ENCODE results near the gene TMEM129. TPM values are rescaled to one million over a fixed set of nuclear protein-coding genes. Genes with fewer than 3 reads are reported as not detected.

TMEM129 gene
- total and polyA plus RNA-seq, 10 of the 15 experiments (the other 5 are each of a cell fraction or from before 2014, with no cell fraction given), result 0.19 to 24.9 (median 13.2) TPM

DNA sequence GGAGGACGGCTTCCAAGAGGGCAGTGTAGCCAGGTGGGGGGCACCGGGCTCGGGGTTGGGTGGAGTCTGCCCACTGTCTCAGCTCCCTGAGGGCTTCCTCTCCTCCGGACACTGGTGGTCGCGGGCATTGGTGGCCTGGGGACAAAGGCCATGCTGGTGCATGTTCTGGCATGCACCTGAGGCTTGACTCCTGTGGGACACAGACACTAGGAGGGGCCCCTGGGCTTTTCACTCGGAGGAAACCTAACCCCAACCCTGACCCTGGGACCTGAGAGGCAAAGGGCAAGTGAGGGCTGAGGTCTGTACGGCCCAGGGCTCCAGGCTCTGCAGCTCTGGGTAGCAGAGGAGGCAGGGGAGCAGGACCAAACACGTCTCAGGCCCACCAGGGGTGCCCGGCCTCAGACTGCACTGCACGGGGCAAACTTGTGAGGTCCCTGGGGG lies 49.7 kb upstream of the TMEM129 start (continued):
- TF ChIP-seq, protein P1, sequence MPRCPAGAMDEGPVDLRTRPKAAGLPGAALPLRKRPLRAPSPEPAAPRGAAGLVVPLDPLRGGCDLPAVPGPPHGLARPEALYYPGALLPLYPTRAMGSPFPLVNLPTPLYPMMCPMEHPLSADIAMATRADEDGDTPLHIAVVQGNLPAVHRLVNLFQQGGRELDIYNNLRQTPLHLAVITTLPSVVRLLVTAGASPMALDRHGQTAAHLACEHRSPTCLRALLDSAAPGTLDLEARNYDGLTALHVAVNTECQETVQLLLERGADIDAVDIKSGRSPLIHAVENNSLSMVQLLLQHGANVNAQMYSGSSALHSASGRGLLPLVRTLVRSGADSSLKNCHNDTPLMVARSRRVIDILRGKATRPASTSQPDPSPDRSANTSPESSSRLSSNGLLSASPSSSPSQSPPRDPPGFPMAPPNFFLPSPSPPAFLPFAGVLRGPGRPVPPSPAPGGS (IDR thresholded peaks at IDR 0.05; ENCODE audit: borderline replicate concordance, insufficient read depth, low read depth, low read length, poor library complexity, severe bottlenecking), result no peak

GRCh38 chr4:1770245-1770644 lies 49.1 kb upstream of the TMEM129 start:
- intact Hi-C loops (cut with micrococcal nuclease; ENCODE audit: unreplicated experiment), result no loop called here
- BruUV-seq (replicated peaks), result no TSS peak
- FAIRE-seq, result no peak
- TF ChIP-seq JUNB (IDR thresholded peaks at IDR 0.05), result no peak
- TF ChIP-seq IRF3 (IDR thresholded peaks at IDR 0.05), result no peak
- TF ChIP-seq, protein P2, sequence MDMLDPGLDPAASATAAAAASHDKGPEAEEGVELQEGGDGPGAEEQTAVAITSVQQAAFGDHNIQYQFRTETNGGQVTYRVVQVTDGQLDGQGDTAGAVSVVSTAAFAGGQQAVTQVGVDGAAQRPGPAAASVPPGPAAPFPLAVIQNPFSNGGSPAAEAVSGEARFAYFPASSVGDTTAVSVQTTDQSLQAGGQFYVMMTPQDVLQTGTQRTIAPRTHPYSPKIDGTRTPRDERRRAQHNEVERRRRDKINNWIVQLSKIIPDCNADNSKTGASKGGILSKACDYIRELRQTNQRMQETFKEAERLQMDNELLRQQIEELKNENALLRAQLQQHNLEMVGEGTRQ (IDR thresholded peaks at IDR 0.05; ENCODE audit: borderline replicate concordance, low read depth, low read length), result no peak
- TF ChIP-seq, protein P3, sequence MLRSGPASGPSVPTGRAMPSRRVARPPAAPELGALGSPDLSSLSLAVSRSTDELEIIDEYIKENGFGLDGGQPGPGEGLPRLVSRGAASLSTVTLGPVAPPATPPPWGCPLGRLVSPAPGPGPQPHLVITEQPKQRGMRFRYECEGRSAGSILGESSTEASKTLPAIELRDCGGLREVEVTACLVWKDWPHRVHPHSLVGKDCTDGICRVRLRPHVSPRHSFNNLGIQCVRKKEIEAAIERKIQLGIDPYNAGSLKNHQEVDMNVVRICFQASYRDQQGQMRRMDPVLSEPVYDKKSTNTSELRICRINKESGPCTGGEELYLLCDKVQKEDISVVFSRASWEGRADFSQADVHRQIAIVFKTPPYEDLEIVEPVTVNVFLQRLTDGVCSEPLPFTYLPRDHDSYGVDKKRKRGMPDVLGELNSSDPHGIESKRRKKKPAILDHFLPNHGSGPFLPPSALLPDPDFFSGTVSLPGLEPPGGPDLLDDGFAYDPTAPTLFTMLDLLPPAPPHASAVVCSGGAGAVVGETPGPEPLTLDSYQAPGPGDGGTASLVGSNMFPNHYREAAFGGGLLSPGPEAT (IDR thresholded peaks at IDR 0.05; ENCODE audit: low read depth), result no peak
- TF ChIP-seq ZBTB11 (CRISPR knock-in tag; IDR thresholded peaks at IDR 0.05), result no peak
- no peak for TF ChIP-seq ZNF24 (IDR thresholded peaks at IDR 0.05)
- no peak for TF ChIP-seq PKNOX1 (IDR thresholded peaks at IDR 0.05)
- no peak for TF ChIP-seq BACH1 (IDR thresholded peaks at IDR 0.05; ENCODE audit: borderline replicate concordance)
- TF ChIP-seq BHLHE40 (IDR thresholded peaks at IDR 0.05; ENCODE audit: borderline replicate concordance in 1 of 2, low read depth in 2 of 2, low read length in 1 of 2), result no peak
- no peak for TF ChIP-seq KAT2A (conservative IDR thresholded peaks at IDR 0.05; ENCODE audit: control insufficient read depth, low read depth, low read length)
- TF ChIP-seq PML (IDR thresholded peaks at IDR 0.05; ENCODE audit: low read length), result no peak
- no peak for TF ChIP-seq SMAD5 (IDR thresholded peaks at IDR 0.05; ENCODE audit: low read depth)

More at GRCh38 chr4:1770245-1770644, 49.1 kb upstream of the TMEM129 start:
- no peaks in the 10 kb centered on the region for H3K9me3 ChIP-seq (replicated peaks; ENCODE audit: control insufficient read depth, insufficient read depth, low read length)
- ChIA-PET SMC1A (ENCODE audit: uncharacterized antibody, unreplicated experiment) (no interaction called here), RAD21 (ENCODE audit: unreplicated experiment) (no interaction called here), CTCF (no interaction called here), POLR2A (no interaction called here)
- peaks cover 3% of the 10 kb centered on the region in 2 experiments; a peak in 3 of 4 replicates for H3K27me3 ChIP-seq (replicated peaks in 1 of 2; ENCODE audit: control insufficient read depth in 2 of 2, insufficient read depth in 2 of 2, low read length in 1 of 2)
- no peak overlapping the region for H3K4me2 ChIP-seq (ENCODE audit: control insufficient read depth, insufficient read depth)
- DNase-seq (ENCODE audit: low read depth, low spot score) (no peak), ATAC-seq (no peak)
- no peak overlapping the region for H3K4me3 ChIP-seq
- H2AFZ ChIP-seq (ENCODE audit: control insufficient read depth, low read depth, low read length), result no peak overlapping the region
- no peak overlapping the region for H3K27ac ChIP-seq (ENCODE audit: control insufficient read depth, insufficient read depth)
- no peaks in the 10 kb centered on the region for H3K36me3 ChIP-seq (ENCODE audit: control insufficient read depth in 2 of 2, insufficient read depth in 2 of 2, low read length in 1 of 2)
- H3K9ac ChIP-seq (ENCODE audit: control insufficient read depth, insufficient read depth, low read length), result no peak overlapping the region
- H3K79me2 ChIP-seq (ENCODE audit: control insufficient read depth, insufficient read depth, low read length), result no peaks in the 10 kb centered on the region
- in situ Hi-C loops (cut with MboI), result no loop called here
- H4K20me1 ChIP-seq (ENCODE audit: control insufficient read depth, insufficient read depth), result no peaks in the 10 kb centered on the region
- 52% methylated on average over 30 of the region's 33 CpGs for WGBS (ENCODE audit: insufficient coverage, insufficient replicate concordance, low lambda C conversion rate, missing lambda C conversion rate)
- peaks cover 9% of the 10 kb centered on the region for H3K4me1 ChIP-seq (ENCODE audit: control insufficient read depth, insufficient read depth, low read length)

Measured in GM12878 (cell line).